Melanocyte of skin (primary cell): ENCODE measurements around the gene OR4A16. TPM values are rescaled to one million over a fixed set of nuclear protein-coding genes. Genes with fewer than 3 reads are reported as not detected.

Experiments
- total RNA-seq, 2 donors: library from RNA; depleted of rRNA; stranded (reverse); fragments of >200 nt; gene quantifications; 2 replicates each; pipeline ENCODE4 v1.2.3, GENCODE V29; 2012

OR4A16 gene
- total RNA-seq, result not detected

GRCh38 chr11:55342901-55343300, at the start of gene OR4A16:
OR4A16 (plus strand) TSS chr11:55343201; CDS start chr11:55343201, 0 bp downstream.

GRCh38 chr11:55367674-55368073, 24.7 kb downstream of the OR4A16 start, which contains the start of gene OR4A15:
OR4A15 (plus strand) TSS chr11:55367974; CDS start chr11:55367974, 0 bp downstream.

Other genes starting within 250 kb of the OR4A16 start
- gene TRIM48, start 81.0 kb upstream of the OR4A16 start, total RNA-seq, result not detected
- not detected for gene OR4A15, start 24.8 kb downstream of the OR4A16 start, total RNA-seq
- not detected for gene OR4C15, start 211.3 kb downstream of the OR4A16 start, total RNA-seq
- gene OR4C16, start 228.9 kb downstream of the OR4A16 start, total RNA-seq, result not detected